Stimulated activated naive CD8-positive, alpha-beta T cell treated with anti-CD3 and anti-CD28 coated beads, Interleukin-15, Interleukin-2, amounts not matched to agents 100 ng/mL and 50 ng/mL, for 24 hours (primary cell): ENCODE results near the gene ARHGDIB.

ENCODE experiments used
- H3K27ac Mint-ChIP-seq: one replicate; pipeline ENCODE4 v1.8.0; 2021; ENCODE audit warnings: mild to moderate bottlenecking, mixed read lengths
- H3K27me3 Mint-ChIP-seq: one replicate; pipeline ENCODE4 v1.8.0; 2021; ENCODE audit warnings: mixed read lengths
- H3K36me3 Mint-ChIP-seq: one replicate; pipeline ENCODE4 v1.8.0; 2021; ENCODE audit warnings: low read depth, mixed read lengths
- H3K4me1 Mint-ChIP-seq: one replicate; pipeline ENCODE4 v1.8.0; 2021; ENCODE audit warnings: low read depth, mixed read lengths
- H3K4me3 Mint-ChIP-seq: one replicate; pipeline ENCODE4 v1.8.0; 2021; ENCODE audit warnings: mild to moderate bottlenecking, mixed read lengths
- H3K9me3 Mint-ChIP-seq: one replicate; pipeline ENCODE4 v1.8.0; 2021; ENCODE audit warnings: mixed read lengths

The ARHGDIB gene

DNA sequence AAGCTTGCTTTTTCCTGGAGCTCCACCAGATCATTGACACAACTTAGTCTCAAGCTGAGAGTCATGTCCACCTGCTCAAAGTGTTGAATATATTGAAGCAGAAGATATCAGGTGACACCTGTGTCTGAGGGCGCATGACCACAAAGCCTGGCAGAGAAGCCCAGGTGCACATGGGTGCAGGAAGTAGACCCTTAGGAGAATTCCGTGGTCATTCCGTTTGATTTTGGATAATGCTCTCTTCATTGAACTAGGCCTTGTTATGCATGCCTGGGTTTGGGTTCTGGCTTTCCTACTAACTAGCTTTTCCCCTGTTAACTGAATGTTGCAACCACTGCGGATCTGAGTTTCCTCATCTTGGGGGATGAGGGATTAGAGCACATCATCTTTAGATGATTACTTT, 7.1 kb downstream of the ARHGDIB start:
- H3K27me3 Mint-ChIP-seq = no peaks in the 10 kb centered on the region
- peaks cover 52% of the 10 kb centered on the region for H3K36me3 Mint-ChIP-seq
- H3K4me1 Mint-ChIP-seq = peaks cover 97% of the 10 kb centered on the region
- H3K9me3 Mint-ChIP-seq = no peaks in the 10 kb centered on the region
- peak overlapping the region; percentile 77 for H3K4me3 Mint-ChIP-seq
- H3K27ac Mint-ChIP-seq = peak overlapping the region; percentile 100

DNA sequence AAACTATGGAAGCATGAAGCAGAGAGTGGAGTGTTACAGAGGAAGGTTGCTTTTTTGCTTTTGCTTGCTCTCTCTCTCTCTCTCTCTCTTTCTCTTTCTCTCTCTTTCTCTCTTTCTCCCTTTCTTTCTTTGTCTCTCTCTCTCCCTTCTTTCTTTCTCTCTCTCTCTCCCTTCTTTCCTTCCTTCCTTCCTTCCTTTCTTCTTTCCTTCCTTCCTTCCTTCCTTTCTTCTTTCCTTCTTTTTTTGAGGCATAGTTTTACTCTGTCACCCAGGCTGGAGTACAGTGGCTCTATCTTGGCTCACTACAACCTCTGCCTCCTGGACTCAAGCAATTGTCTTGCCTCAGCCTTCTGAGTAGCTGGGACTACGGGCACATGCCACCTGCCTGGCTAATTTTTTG, 7.6 kb downstream of the ARHGDIB start:
- no peaks in the 10 kb centered on the region for H3K9me3 Mint-ChIP-seq
- peaks cover 53% of the 10 kb centered on the region for H3K36me3 Mint-ChIP-seq
- H3K4me1 Mint-ChIP-seq = peaks cover 97% of the 10 kb centered on the region
- H3K27ac Mint-ChIP-seq = peak overlapping the region; percentile 100
- peak overlapping the region; percentile 77 for H3K4me3 Mint-ChIP-seq
- H3K27me3 Mint-ChIP-seq = no peaks in the 10 kb centered on the region

DNA sequence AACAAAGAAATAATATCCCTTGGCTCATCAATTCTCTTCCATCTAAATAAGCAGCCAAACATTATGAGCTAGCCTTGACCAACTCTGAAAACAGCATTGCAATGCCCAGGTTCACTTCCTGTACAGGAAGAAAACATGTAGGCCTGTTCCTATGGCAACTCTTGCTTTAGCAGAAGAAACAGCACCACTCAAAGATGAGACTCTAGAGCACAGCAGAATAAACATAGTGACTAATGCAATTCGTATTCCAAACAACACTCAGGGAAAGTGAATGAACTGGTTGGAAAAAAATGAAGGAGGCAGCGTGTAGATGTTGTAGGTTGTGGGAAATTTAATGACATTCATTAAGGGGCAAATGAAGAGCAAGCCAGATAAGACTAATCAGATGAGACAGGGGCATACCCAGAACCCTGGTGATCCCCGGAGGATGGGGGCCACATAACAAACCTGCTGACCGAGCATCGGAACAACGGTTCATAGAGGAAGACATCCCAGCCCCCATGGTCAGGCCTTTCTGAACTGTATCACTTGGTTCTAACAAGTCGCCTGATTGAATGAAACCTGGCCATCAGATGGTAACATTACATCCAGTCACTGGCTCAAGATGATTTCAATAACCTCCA, 9.0 kb downstream of the ARHGDIB start:
- Mint-ChIP-seq H3K9me3 (no peaks in the 10 kb centered on the region), H3K4me3 (peak overlapping the region; percentile 84), H3K36me3 (peaks cover 53% of the 10 kb centered on the region), H3K27ac (peak overlapping the region; percentile 100), H3K4me1 (peaks cover 96% of the 10 kb centered on the region), H3K27me3 (no peaks in the 10 kb centered on the region)

DNA sequence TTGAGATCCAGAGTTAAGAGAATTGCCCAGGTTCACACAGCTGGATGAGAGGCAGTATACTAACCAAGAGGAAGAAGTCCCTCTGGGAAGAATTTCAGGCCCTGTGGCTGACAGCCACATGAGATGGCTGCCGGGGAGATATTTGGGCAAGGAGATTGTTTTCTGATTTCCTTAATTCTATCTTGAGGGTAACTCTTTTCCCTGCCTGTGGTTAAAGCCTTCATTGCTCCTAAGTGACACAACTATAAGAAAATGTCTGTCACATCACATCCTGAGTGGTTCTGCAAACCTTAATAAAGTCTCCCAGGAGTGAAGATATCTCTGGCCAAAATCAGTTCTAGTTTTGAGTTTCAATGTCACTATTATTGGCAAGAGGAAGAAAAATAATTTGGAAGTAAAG, 9.6 kb downstream of the ARHGDIB start:
- peaks cover 96% of the 10 kb centered on the region for H3K4me1 Mint-ChIP-seq
- H3K36me3 Mint-ChIP-seq = peaks cover 59% of the 10 kb centered on the region
- H3K4me3 Mint-ChIP-seq = peak overlapping the region; percentile 84
- H3K9me3 Mint-ChIP-seq = no peaks in the 10 kb centered on the region
- peak overlapping the region; percentile 100 for H3K27ac Mint-ChIP-seq
- no peaks in the 10 kb centered on the region for H3K27me3 Mint-ChIP-seq

DNA sequence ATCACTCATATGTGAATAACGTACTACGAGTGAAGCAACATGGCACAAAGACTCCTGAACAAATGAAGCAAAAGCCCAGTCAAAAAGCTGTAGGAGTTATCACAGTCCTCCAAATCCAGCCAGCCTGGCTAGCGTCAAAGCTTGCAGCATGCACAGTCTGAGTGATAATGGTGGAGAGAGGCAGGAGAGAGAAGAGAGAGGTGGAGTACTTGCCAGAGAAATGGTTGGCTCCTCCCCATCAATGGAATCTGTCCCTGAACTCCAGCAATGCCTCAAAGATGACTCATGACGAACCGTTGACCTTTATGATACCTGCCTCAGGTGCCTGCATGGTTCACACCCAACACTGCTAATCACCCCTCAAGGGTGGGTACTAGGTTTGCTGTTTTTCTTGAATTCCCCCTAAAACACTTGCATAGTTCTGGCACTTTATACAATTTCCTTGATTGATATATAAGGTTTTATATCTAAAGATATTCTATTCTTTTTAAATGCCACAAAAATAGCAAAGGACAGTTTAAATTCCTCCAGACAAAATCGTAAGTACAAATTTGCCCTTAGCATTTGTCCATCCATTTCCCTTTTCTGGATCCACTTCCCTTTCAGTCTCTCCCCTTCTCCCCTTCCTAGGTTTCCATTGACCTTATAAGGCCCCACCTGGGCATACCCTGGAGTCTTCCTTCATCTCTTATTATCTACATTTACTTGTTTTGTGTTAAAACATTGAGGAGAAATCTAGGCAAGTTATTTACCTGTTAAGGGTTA, 10.2 kb downstream of the ARHGDIB start:
- Mint-ChIP-seq H3K27me3 (no peaks in the 10 kb centered on the region), H3K36me3 (peaks cover 66% of the 10 kb centered on the region), H3K9me3 (no peaks in the 10 kb centered on the region), H3K4me1 (peaks cover 96% of the 10 kb centered on the region), H3K27ac (peak overlapping the region; percentile 100), H3K4me3 (peak overlapping the region; percentile 84)

DNA sequence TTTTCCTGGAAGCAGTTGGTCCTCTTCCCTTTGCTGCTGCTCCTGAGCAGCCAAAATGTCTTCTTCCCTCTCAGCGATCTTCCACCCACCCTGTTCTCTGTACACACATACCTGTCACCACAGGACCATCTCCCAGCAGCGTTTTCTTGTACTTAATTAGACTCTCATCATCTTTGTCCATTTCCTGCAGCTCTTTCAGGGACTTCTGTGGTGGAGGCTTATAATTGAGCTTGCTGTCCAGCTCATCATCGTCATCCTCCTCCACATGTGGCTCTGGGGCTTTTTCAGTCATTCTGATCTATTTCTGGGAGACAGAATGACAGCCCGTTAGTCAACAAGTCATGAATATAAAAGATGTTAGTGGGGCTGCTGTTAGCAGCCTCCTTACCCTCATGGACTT, 11.0 kb downstream of the ARHGDIB start:
- H3K27ac Mint-ChIP-seq = peak overlapping the region; percentile 100
- peaks cover 73% of the 10 kb centered on the region for H3K36me3 Mint-ChIP-seq
- H3K4me1 Mint-ChIP-seq = peaks cover 96% of the 10 kb centered on the region
- H3K9me3 Mint-ChIP-seq = no peaks in the 10 kb centered on the region
- no peaks in the 10 kb centered on the region for H3K27me3 Mint-ChIP-seq
- peak overlapping the region; percentile 84 for H3K4me3 Mint-ChIP-seq

DNA sequence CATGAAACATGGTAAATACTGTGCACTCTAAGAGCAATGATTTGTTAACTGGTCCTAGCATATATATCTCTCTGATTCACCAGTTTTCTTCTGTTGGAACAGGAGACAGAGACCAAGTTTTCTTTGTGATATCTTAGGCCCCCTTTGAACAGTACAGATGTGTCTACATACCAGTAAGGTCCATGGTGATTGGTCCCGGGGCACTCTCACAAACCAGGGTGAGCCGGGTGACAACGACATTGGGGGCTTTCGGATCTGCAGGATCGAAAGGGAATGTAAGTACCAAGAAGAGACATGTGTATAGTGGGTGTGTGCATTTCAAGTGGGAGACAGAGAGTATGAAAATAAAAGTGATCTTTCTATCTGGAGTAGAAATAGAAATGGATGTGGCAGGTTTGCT, 11.8 kb downstream of the ARHGDIB start:
- Mint-ChIP-seq H3K9me3 (no peaks in the 10 kb centered on the region), H3K4me1 (peaks cover 98% of the 10 kb centered on the region), H3K27me3 (no peaks in the 10 kb centered on the region), H3K4me3 (peak overlapping the region; percentile 84), H3K36me3 (peaks cover 80% of the 10 kb centered on the region), H3K27ac (peak overlapping the region; percentile 100)

DNA sequence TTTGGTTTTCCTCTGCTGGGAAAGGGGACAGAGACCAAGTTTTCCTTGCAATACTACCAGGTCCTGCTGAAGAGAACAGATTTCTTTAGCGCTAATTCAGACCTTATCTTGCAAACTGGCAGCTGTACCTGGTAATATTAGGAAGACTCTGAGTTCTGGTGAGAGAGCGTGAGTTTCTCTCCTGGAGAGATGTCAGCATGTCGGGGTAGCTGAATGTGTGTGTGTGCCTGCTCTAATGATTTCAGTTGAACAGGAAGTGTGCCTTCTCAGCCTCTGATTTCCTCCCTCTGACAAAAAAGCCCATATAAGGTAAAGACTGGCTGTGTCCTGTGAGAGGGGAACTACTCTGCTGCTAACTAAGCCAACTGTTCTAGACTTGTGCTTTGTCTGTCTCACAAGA, 12.7 kb downstream of the ARHGDIB start:
- Mint-ChIP-seq H3K4me1 (peaks cover 91% of the 10 kb centered on the region), H3K27ac (peak overlapping the region; percentile 100), H3K36me3 (peaks cover 80% of the 10 kb centered on the region), H3K4me3 (peak overlapping the region; percentile 84), H3K9me3 (no peaks in the 10 kb centered on the region), H3K27me3 (no peaks in the 10 kb centered on the region)

DNA sequence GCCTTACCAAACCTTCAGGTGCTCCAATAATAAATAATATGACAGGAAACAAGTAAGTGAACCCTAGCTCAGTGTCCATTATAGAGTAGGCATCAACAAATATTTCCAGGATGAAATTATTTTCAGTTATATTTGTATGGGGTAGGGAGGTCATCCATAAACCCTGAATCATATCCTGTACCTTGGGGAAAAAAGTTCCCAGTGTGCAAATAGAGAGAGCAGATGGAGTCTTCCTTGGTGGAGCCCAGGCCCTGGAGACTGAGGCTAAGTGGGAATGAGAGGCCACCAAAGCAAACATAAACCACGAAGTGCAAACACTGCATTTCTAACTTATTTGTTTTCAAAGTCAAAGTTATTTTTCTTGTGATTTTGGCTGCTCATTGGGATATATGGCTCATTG, 14.5 kb downstream of the ARHGDIB start:
- peak overlapping the region; percentile 84 for H3K4me3 Mint-ChIP-seq
- H3K27me3 Mint-ChIP-seq = no peaks in the 10 kb centered on the region
- H3K4me1 Mint-ChIP-seq = peaks cover 73% of the 10 kb centered on the region
- no peaks in the 10 kb centered on the region for H3K9me3 Mint-ChIP-seq
- H3K36me3 Mint-ChIP-seq = peaks cover 83% of the 10 kb centered on the region
- H3K27ac Mint-ChIP-seq = peak overlapping the region; percentile 100

DNA sequence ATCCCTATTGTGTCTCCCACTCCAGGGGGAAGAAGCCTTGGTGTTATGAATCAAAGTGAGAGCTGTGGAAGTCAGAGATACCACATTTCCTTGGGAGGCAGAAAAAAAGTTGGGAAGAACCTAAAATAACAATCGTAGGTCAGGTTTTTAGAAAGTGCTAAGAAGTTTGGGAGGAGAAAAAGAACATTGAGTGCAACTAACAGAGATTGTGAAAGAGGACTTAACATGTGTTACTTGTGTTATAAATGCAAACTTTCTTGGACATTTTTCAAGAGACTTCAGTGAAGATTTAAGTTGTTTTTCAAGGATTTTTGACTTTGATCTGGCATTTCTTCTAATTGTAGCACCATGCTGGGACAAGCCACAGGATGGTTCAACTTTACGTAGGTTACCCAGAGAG, 15.2 kb downstream of the ARHGDIB start:
- H3K36me3 Mint-ChIP-seq = peaks cover 86% of the 10 kb centered on the region
- H3K4me1 Mint-ChIP-seq = peaks cover 66% of the 10 kb centered on the region
- no peaks in the 10 kb centered on the region for H3K9me3 Mint-ChIP-seq
- peak overlapping the region; percentile 2 for H3K4me3 Mint-ChIP-seq
- peak overlapping the region; percentile 100 for H3K27ac Mint-ChIP-seq
- no peaks in the 10 kb centered on the region for H3K27me3 Mint-ChIP-seq

DNA sequence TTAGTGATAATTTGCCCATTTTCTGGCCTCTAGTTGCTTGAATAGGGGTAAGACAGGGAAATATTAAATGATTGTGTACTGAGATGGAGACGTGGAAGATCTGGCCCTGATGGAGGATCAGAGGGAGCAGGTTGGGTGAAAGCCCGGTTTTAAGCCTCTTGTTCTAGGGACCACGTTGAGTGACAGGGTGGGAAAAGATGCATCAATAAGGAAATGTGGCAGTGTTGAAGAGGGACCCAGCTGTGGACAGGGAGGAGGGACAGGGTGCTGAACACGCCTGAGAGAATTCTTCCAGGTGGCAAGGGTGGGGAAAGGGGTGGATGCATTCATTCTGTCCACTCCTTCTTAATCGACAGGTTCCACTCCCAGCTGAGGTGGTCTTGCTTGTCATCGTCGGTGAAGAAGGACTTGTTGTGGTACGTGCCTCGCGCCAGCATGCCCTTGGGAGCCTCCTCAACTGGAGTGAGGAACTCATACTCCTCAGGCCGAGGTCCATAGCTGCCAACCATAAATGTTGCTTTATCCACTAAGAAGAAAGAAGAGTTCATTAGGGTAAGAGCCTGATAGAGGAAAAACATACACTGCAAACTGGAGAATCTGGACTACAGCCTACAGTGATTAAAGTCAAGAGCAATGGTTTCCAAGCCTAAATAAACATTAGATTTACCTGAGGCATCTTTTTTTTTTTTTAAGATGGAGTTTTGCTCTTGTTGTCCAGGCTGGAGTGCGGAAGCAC, 19.0 kb downstream of the ARHGDIB start:
- Mint-ChIP-seq H3K4me1 (peaks cover 56% of the 10 kb centered on the region), H3K27ac (peak overlapping the region; percentile 59), H3K4me3 (no peak overlapping the region)

DNA sequence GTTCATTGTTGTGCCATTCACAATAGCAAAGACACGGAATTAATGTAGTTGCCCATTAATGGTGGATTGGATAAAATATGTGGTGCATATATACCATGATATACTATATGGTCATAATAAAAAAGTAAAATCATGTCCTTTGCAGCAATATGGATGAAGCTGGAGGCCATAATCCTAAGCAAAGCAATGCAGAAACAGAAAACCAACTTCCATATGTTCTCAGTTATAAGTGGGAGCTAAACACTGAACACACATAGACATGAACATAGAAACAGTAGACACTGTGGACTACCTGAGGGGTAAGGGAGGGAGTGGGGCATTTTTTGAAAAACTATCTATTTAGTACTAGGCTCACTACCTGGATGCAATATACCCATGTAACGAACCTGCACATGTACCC, 20.0 kb downstream of the ARHGDIB start:
- no peaks in the 10 kb centered on the region for H3K9me3 Mint-ChIP-seq
- H3K27ac Mint-ChIP-seq = no peak overlapping the region
- H3K36me3 Mint-ChIP-seq = peaks cover 80% of the 10 kb centered on the region
- no peak overlapping the region for H3K4me3 Mint-ChIP-seq
- peaks cover 54% of the 10 kb centered on the region for H3K4me1 Mint-ChIP-seq
- H3K27me3 Mint-ChIP-seq = no peaks in the 10 kb centered on the region

More for the DNA sequence above, 19.0 kb downstream of the ARHGDIB start:
- H3K27me3 Mint-ChIP-seq = no peaks in the 10 kb centered on the region
- H3K9me3 Mint-ChIP-seq = no peaks in the 10 kb centered on the region
- peaks cover 80% of the 10 kb centered on the region for H3K36me3 Mint-ChIP-seq

DNA sequence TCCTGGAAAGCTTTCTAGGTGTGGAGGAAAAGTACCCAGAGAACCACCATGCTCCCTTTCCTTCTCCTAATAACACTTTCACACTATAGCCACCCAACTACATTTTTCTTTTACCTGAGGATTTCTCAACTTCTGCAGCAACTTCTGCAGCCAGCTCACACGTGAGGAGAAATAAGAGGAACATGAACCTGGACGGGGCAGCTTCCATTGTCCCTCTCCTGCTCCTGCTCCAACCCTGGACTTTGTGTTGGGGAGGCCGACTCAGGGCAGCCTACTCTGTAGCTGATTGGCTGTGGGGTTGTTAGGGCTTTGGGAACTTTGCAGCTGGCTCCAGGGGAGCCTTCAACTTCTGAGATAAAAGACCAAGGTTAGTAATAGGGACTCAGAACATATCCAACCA, 23.1 kb downstream of the ARHGDIB start, which contains the start of gene ERP27:
Gene ERP27, minus strand, starts transcription at position 237 of the 400 bp plus-strand sequence. Its CDS starts 29 bp downstream, at position 208.
- H3K4me3 Mint-ChIP-seq = no peak within 1 kb of the TSS
- H3K9me3 Mint-ChIP-seq = no peaks in the 10 kb centered on the region
- H3K27me3 Mint-ChIP-seq = no peaks in the 10 kb centered on the region
- H3K4me1 Mint-ChIP-seq = peaks cover 44% of the 10 kb centered on the region
- peaks cover 69% of the 10 kb centered on the region for H3K36me3 Mint-ChIP-seq
- peak within 1 kb of the TSS; percentile 55 for H3K27ac Mint-ChIP-seq

DNA sequence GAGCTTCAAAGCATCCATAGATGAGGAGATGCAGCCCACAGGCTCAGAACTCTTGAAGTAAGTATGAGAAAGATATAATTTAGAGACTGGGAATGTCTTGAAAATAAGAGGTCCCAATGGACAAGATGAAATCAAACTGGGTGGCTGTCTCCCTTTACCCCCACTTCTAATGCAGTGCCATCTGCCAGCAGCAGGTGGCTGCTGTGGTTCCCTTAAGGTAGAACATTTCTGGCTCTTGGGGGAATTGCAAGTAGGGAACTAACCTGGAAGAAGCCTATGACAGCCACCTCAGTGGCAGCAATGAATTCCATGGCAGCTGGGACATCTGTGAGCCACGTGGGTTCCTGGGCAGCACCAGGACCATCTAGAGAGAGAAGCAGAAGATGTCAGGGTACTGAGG, 23.7 kb downstream of the ARHGDIB start:
- peaks cover 72% of the 10 kb centered on the region for H3K36me3 Mint-ChIP-seq
- H3K27ac Mint-ChIP-seq = peak overlapping the region; percentile 55
- H3K27me3 Mint-ChIP-seq = no peaks in the 10 kb centered on the region
- H3K4me1 Mint-ChIP-seq = peaks cover 44% of the 10 kb centered on the region
- H3K9me3 Mint-ChIP-seq = no peaks in the 10 kb centered on the region
- no peak overlapping the region for H3K4me3 Mint-ChIP-seq

DNA sequence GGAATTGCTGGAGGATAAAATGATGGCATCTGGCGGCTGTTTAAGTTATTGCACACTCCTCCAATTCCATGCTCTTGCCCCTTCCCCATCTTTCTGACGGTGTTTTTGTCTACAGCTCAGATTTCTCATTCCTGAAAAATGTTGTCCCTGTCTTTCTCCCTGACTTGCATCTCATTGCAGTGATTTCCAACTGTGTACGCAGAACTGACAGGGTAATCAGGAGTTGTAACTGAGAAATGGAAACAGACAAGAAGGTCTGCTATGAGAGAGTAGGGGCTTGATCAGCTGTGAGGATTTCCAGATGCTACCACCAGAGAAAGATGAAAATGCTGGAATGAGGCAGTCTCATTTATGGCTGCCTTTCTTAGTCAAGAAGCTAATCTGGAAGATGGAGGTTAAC, 24.4 kb downstream of the ARHGDIB start:
- peaks cover 44% of the 10 kb centered on the region for H3K4me1 Mint-ChIP-seq
- H3K36me3 Mint-ChIP-seq = peaks cover 72% of the 10 kb centered on the region
- H3K9me3 Mint-ChIP-seq = no peaks in the 10 kb centered on the region
- no peak overlapping the region for H3K4me3 Mint-ChIP-seq
- no peaks in the 10 kb centered on the region for H3K27me3 Mint-ChIP-seq
- peak overlapping the region; percentile 36 for H3K27ac Mint-ChIP-seq
